G401.6 (cell line): Measurements from ENCODE around the gene PCDHGB7.
"Not testable (repeated sequence)": the region's sequence is repeated elsewhere in the genome, so short reads cannot be mapped to it uniquely, and the experiment has no call there.

Experiments used
- FAIRE-seq: peaks from 2 replicates; lab custom pipeline; 2012; peaks lifted over from hg19 to GRCh38; lab: Jason Lieb, UNC

Gene PCDHGB7

GRCh38 chr5:141397756-141398551 lies 19.5 kb upstream of the PCDHGB7 start, which contains the start of gene PCDHGB5:
Gene PCDHGB5 (plus strand): TSS chr5:141397947. CDS start chr5:141398128, 181 bp downstream.
- FAIRE-seq, result not testable (repeated sequence)

DNA sequence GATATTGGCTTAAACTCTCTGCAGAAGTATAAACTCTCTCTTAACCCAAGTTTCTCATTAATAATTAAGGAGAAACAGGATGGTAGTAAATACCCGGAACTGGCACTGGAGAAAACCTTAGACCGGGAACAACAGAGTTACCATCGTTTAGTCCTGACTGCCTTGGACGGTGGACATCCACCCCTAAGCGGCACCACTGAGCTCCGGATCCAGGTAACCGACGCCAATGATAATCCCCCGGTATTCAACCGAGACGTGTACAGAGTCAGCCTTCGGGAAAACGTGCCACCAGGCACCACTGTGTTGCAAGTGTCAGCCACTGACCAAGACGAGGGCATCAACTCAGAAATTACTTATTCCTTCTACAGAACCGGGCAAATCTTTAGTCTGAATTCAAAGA lies 18.9 kb upstream of the PCDHGB7 start:
- FAIRE-seq, result no peak

DNA sequence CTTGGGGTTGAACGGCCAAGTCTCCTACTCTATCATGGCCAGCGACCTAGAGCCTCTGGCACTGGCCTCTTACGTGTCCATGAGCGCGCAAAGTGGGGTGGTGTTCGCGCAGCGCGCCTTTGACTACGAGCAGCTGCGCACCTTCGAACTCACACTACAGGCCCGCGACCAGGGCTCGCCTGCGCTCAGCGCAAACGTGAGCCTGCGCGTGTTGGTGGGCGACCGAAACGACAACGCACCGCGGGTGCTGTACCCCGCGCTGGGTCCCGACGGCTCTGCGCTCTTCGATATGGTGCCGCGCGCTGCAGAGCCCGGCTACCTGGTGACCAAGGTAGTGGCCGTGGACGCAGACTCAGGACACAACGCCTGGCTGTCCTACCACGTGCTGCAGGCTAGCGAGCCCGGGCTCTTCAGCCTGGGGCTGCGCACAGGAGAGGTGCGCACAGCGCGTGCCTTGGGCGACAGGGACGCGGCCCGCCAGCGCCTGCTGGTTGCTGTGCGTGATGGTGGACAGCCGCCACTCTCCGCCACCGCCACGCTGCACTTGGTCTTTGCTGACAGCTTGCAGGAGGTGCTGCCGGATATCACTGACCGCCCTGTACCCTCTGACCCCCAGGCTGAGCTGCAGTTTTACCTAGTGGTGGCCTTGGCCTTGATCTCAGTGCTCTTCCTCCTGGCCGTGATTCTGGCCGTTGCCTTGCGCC lies 17.8 kb upstream of the PCDHGB7 start:
- no peak for FAIRE-seq

GRCh38 chr5:141402553-141403243 lies 14.8 kb upstream of the PCDHGB7 start, which contains the start of gene PCDHGA9:
Gene PCDHGA9 (plus strand): TSS chr5:141402778. CDS start chr5:141402953, 175 bp downstream.
- FAIRE-seq, result peak; percentile 60

DNA sequence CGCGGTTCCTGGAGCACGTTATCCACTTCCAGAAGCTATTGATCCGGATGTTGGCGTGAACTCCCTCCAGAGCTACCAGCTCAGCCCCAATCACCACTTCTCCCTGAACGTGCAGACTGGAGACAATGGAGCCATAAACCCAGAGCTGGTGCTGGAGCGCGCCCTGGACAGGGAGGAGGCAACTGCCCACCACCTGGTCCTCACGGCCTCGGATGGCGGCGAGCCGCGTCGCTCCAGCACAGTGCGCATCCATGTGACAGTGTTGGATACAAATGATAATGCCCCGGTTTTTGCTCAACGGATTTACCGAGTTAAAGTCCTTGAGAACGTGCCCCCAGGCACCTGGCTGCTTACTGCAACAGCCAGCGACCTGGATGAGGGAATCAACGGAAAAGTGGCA lies 14.1 kb upstream of the PCDHGB7 start:
- FAIRE-seq, result no peak

GRCh38 chr5:141407790-141408505 lies 9.5 kb upstream of the PCDHGB7 start, which contains the start of gene PCDHGB6:
Gene PCDHGB6 (plus strand): TSS chr5:141408021. CDS start chr5:141408203, 182 bp downstream.
- FAIRE-seq, result not testable (repeated sequence)

GRCh38 chr5:141409598-141410306 lies 7.7 kb upstream of the PCDHGB7 start:
- no peak for FAIRE-seq

GRCh38 chr5:141411575-141411974 lies 5.9 kb upstream of the PCDHGB7 start:
- no peak for FAIRE-seq

GRCh38 chr5:141412854-141413539 lies 4.5 kb upstream of the PCDHGB7 start, which contains the start of gene PCDHGA10:
Gene PCDHGA10 (plus strand): TSS chr5:141412987. CDS start chr5:141413176, 189 bp downstream.
- FAIRE-seq, result peak; percentile 90

DNA sequence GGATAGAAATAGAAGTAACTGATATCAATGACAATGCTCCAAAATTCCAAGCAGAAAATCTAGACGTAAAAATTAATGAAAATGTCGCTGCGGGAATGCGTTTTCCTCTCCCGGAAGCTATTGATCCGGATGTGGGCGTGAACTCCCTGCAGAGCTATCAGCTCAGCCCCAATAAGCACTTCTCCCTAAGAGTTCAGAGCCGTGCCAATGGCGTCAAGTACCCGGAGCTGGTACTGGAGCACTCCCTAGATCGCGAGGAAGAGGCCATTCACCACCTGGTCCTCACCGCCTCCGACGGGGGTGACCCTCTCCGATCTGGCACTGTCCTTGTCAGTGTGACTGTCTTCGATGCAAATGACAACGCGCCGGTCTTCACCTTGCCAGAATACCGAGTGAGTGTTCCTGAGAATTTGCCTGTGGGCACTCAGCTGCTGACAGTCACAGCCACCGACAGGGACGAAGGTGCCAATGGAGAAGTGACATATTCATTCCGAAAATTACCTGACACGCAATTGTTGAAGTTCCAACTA lies 3.9 kb upstream of the PCDHGB7 start:
- no peak for FAIRE-seq

DNA sequence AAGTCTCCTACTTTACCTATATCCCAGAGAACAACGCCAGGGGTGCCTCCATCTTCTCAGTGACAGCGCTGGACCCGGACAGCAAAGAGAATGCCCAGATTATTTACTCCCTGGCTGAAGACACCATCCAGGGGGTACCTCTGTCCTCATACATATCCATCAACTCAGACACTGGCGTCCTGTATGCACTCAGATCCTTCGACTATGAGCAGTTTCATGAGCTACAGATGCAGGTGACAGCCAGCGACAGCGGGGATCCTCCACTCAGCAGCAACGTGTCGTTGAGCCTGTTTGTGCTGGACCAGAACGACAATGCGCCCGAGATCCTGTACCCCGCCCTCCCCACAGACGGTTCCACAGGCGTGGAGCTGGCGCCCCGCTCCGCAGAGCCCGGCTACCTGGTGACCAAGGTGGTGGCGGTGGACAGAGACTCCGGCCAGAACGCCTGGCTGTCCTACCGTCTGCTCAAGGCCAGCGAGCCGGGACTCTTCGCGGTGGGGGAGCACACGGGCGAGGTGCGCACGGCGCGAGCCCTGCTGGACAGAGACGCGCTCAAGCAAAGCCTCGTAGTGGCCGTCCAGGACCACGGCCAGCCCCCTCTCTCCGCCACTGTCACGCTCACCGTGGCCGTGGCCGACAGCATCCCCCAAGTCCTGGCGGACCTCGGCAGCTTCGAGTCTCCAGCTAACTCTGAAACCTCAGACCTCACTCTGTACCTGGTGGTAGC lies 2.8 kb upstream of the PCDHGB7 start:
- not testable (repeated sequence) for FAIRE-seq

- not testable (repeated sequence) for FAIRE-seq
Measured at GRCh38 chr5:141415275-141415618, 2.2 kb upstream of the PCDHGB7 start.

- no peak for FAIRE-seq
Measured at GRCh38 chr5:141419074-141419880, 1.8 kb downstream of the PCDHGB7 start.

GRCh38 chr5:141420855-141421488 lies 3.5 kb downstream of the PCDHGB7 start, which contains the start of gene PCDHGA11:
Gene PCDHGA11 (plus strand): TSS chr5:141421051. CDS start chr5:141421228, 177 bp downstream.
- FAIRE-seq, result no peak

DNA sequence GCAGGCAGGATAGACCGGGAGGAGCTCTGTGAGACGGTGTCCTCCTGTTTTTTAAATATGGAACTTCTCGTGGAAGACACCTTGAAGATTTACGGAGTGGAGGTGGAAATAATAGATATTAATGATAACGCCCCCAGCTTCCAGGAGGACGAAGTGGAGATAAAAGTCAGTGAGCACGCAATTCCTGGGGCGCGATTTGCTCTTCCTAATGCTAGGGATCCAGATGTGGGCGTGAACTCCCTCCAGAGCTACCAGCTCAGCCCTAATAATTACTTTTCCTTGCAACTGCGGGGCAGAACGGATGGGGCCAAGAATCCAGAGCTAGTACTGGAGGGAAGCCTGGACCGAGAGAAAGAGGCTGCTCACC lies 4.0 kb downstream of the PCDHGB7 start:
- no peak for FAIRE-seq

DNA sequence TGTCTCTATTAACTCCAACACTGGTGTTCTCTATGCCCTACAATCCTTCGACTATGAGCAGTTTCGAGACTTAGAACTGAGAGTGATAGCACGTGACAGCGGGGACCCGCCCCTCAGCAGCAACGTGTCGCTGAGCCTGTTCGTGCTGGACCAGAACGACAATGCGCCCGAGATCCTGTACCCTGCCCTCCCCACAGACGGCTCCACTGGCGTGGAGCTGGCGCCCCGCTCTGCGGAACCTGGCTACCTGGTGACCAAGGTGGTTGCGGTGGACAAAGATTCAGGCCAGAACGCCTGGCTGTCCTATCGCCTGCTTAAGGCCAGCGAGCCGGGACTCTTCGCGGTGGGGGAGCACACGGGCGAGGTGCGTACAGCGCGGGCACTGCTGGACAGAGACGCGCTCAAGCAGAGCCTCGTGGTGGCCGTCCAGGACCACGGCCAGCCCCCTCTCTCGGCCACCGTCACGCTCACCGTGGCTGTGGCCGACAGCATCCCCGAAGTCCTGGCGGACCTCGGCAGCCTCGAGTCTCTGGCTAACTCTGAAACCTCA lies 5.3 kb downstream of the PCDHGB7 start:
- FAIRE-seq, result no peak

- FAIRE-seq, result no peak
Measured at GRCh38 chr5:141427783-141428426, 10.4 kb downstream of the PCDHGB7 start.
